Testis (tissue), 3 donors: ENCODE measurements around the gene GALNT14. TPM values are rescaled to one million over a fixed set of nuclear protein-coding genes. Genes with fewer than 3 reads are reported as not detected.
A peak's percentile ranks its signal among the peaks of the same experiment; 100 is the strongest.

Experiments
- DNase-seq: peaks from one replicate; pipeline ENCODE4 v3.0.0-alpha.2; 2019
- H3K27ac ChIP-seq, 2 donors: fragments of 200-600 bp; sonication (generic); one replicate each; pipeline ENCODE4 v1.5.1; 2019
- H3K27me3 ChIP-seq: fragments of 200-600 bp; sonication (generic); one replicate; pipeline ENCODE4 v1.5.1; 2019
- H3K36me3 ChIP-seq: fragments of 200-600 bp; sonication (generic); one replicate; pipeline ENCODE4 v1.5.1; 2017; ENCODE audit warnings: low read depth; ENCODE audit errors: missing control alignments
- H3K4me1 ChIP-seq: fragments of 200-600 bp; sonication (generic); one replicate; pipeline ENCODE4 v1.5.1; 2019
- H3K4me3 ChIP-seq, 2 donors: fragments of 200-600 bp; sonication (generic); one replicate each; pipeline ENCODE4 v1.5.1; 2017 to 2019
- H3K9me3 ChIP-seq: fragments of 200-600 bp; sonication (generic); one replicate; pipeline ENCODE4 v1.5.1; 2017
- CTCF ChIP-seq, 3 experiments: fragments of 450-650 bp in 2 of 3; fragments of 200-600 bp in 1 of 3; sonication (generic) in 1 of 3; IDR thresholded peaks; one replicate each; pipeline ENCODE4 v1.5.1; 2016 to 2019; ENCODE audit warnings: antibody characterized with exemption in 3 of 3, mild to moderate bottlenecking in 2 of 3, moderate library complexity in 1 of 3
- POLR2A ChIP-seq: fragments of 450-650 bp; IDR thresholded peaks from one replicate; pipeline ENCODE4 v1.6.1; 2017; ENCODE audit warnings: antibody characterized with exemption, mild to moderate bottlenecking, moderate library complexity
- WGBS, 2 donors: methylation state at CpG; one replicate each; pipeline ENCODE4 v1.1.5; 2018; 5-methylcytosine and 5-hydroxymethylcytosine counted together
- intact Hi-C: fragments of 100-400 bp; cut with DNase I; formaldehyde crosslinking; loops from one replicate; pipeline ENCODE4 v1.15.1; 2023; ENCODE audit warnings: low total_unique reads
- polyA plus RNA-seq: library from polyadenylated mRNA; stranded (reverse); fragments of 350-450 nt; fragmentation: Illumina TruSeq; extraction: RNeasy Lipid Tissue Mini Kit (QIAGEN cat#74804); gene quantifications from one replicate; pipeline ENCODE4 v1.2.3, GENCODE V29; 2014; ENCODE audit warnings: low read depth, low replicate concordance; ENCODE audit not compliant: insufficient read depth
- total RNA-seq, 2 donors: library from RNA; depleted of rRNA; stranded (reverse); fragments of >200 nt; gene quantifications; one replicate each; pipeline ENCODE4 v1.2.3, GENCODE V29; 2016

Gene GALNT14
- total and polyA plus RNA-seq, 3 donors from 2014 or later, result 6.9 to 31.5 (median 11.6) TPM

- Histone ChIP-seq H3K9me3 (no peaks in the 10 kb centered on the region), H3K4me1 (no peaks in the 10 kb centered on the region), H3K4me3 (no peak overlapping the region), H3K27ac (no peak overlapping the region), H3K27me3 (no peaks in the 10 kb centered on the region), H3K36me3 (no peaks in the 10 kb centered on the region)
- intact Hi-C loops, result loop anchor here (10.0 kb wide), 1 partner anchor 456 kb away; no protein-coding TSS in a partner anchor
- DNase-seq, result no peak
- TF ChIP-seq CTCF (IDR thresholded peaks at IDR 0.05) (no peak), POLR2A (no peak)
- WGBS, 2 donors, result 84 to 87% methylated on average over 4 of the region's 4 CpGs
Observed at GRCh38 chr2:31171142-31171541, 32.9 kb upstream of the GALNT14 start.

- WGBS, 2 donors, result 18 to 27% methylated on average over 4 of the region's 4 CpGs
- Histone ChIP-seq H3K36me3 (no peaks in the 10 kb centered on the region), H3K4me1 (no peaks in the 10 kb centered on the region), H3K27ac (no peak overlapping the region), H3K4me3 (no peak overlapping the region), H3K27me3 (no peaks in the 10 kb centered on the region), H3K9me3 (no peaks in the 10 kb centered on the region)
- TF ChIP-seq POLR2A (no peak), CTCF (IDR thresholded peaks at IDR 0.05) (peak; percentile 70 to 83 (median 75))
- DNase-seq, result peak; percentile 57
- intact Hi-C loops, result loop anchor here (10.0 kb wide), 1 partner anchor 455 kb away; no protein-coding TSS in a partner anchor
Observed at GRCh38 chr2:31170071-31170698, 31.9 kb upstream of the GALNT14 start.

GRCh38 chr2:31168291-31168690, 30.1 kb upstream of the GALNT14 start:
- Histone ChIP-seq H3K4me3 (no peak overlapping the region), H3K27ac (no peak overlapping the region), H3K9me3 (no peaks in the 10 kb centered on the region), H3K36me3 (no peaks in the 10 kb centered on the region), H3K4me1 (no peaks in the 10 kb centered on the region), H3K27me3 (no peaks in the 10 kb centered on the region)
- intact Hi-C loops, result no loop called here
- DNase-seq, result no peak
- TF ChIP-seq POLR2A (no peak), CTCF (IDR thresholded peaks at IDR 0.05) (no peak)
- 92% methylated on average over 6 of the region's 6 CpGs for WGBS, 2 donors

GRCh38 chr2:31166925-31167324, 28.7 kb upstream of the GALNT14 start:
- Histone ChIP-seq H3K4me1 (no peaks in the 10 kb centered on the region), H3K4me3 (no peak overlapping the region), H3K9me3 (no peaks in the 10 kb centered on the region), H3K36me3 (no peaks in the 10 kb centered on the region), H3K27me3 (no peaks in the 10 kb centered on the region), H3K27ac (no peak overlapping the region)
- TF ChIP-seq CTCF (IDR thresholded peaks at IDR 0.05), result no peak
- no peak for TF ChIP-seq POLR2A
- intact Hi-C loops, result no loop called here
- WGBS, 2 donors, result 88 to 92% methylated on average over 1 of the region's 1 CpG
- DNase-seq, result no peak

GRCh38 chr2:31163011-31163539, 24.8 kb upstream of the GALNT14 start:
- Histone ChIP-seq H3K9me3 (no peaks in the 10 kb centered on the region), H3K27ac (no peak overlapping the region), H3K4me3 (no peak overlapping the region), H3K27me3 (no peaks in the 10 kb centered on the region), H3K4me1 (no peaks in the 10 kb centered on the region), H3K36me3 (no peaks in the 10 kb centered on the region)
- 65 to 72% methylated on average over 6 of the region's 6 CpGs for WGBS, 2 donors
- intact Hi-C loops, result no loop called here
- TF ChIP-seq POLR2A (no peak), CTCF (IDR thresholded peaks at IDR 0.05) (no peak)
- no peak for DNase-seq
